BLaER1 (cell line): Measurements from ENCODE around the gene SMIM20.
"Not testable (repeated sequence)": the region's sequence is repeated elsewhere in the genome, so short reads cannot be mapped to it uniquely, and the experiment has no call there.

Source experiments
- H3K27ac ChIP-seq: shearing (Covaris generic); formaldehyde crosslinking; 2 replicates; pipeline ENCODE4 v1.8.1; 2022
- H3K27me3 ChIP-seq: shearing (Covaris generic); formaldehyde crosslinking; 2 replicates; pipeline ENCODE4 v1.8.1; 2022
- H3K36me3 ChIP-seq: shearing (Covaris generic); formaldehyde crosslinking; 2 replicates; pipeline ENCODE4 v1.8.1; 2022
- H3K4me1 ChIP-seq: shearing (Covaris generic); formaldehyde crosslinking; 2 replicates; pipeline ENCODE4 v1.8.1; 2022
- H3K4me2 ChIP-seq: shearing (Covaris generic); formaldehyde crosslinking; 2 replicates; pipeline ENCODE4 v1.8.1; 2022
- H3K4me3 ChIP-seq: shearing (Covaris generic); formaldehyde crosslinking; 2 replicates; pipeline ENCODE4 v1.8.1; 2022
- H3K9ac ChIP-seq: shearing (Covaris generic); formaldehyde crosslinking; 2 replicates; pipeline ENCODE4 v1.8.1; 2022
- H3K9me3 ChIP-seq: shearing (Covaris generic); formaldehyde crosslinking; 2 replicates; pipeline ENCODE4 v1.8.1; 2022
- H4K20me1 ChIP-seq: shearing (Covaris generic); formaldehyde crosslinking; 2 replicates; pipeline ENCODE4 v1.8.1; 2022
- Cebpa-rat ChIP-seq: shearing (Covaris generic); IDR thresholded peaks from 2 replicates; pipeline ENCODE4 v1.8.1; 2022

SMIM20 gene

DNA sequence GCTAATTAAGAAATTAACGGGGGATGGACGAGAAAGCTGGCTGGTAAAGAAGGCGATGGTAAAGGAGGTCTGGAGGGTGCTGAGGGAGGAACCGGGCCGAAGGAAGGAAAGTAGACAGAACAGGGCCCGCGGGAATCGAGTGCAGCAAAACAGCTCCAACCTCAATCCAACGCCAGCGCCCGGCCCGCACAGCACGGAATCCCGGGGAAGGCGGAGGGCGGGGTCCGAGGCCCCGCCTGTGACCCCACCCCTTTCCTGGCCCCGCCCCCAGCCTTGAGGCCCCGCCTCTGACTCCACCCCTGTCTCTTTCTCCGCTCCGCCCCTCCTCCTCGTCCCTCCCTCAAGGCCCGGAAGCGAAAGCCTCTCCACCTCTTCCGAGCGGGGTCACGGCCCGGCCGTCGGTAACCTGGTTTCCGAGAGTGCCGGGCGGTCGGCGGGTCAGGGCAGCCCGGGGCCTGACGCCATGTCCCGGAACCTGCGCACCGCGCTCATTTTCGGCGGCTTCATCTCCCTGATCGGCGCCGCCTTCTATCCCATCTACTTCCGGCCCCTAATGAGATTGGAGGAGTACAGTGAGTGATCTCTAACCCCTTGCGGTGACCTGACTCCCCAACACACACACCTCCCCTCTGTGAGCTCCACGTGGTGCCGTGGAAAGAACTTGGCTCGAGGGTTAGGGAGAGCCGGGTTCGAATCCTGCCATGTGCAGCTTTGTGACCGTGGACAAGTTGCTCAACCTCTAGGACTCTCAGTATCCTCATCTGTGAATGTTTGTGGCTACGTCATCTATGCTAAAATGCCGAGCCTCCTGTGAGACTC, at the start of gene SMIM20:
Gene SMIM20, plus strand, starts transcription at position 370 of the 819 bp plus-strand sequence. Its CDS starts 94 bp downstream, at position 464.
- Histone ChIP-seq H3K4me2 (peak within 1 kb of the TSS; percentile 83), H3K27me3 (peaks cover 13% of the 10 kb centered on the region), H3K9ac (peak within 1 kb of the TSS; percentile 84), H3K27ac (peak within 1 kb of the TSS; percentile 87), H3K4me1 (peaks cover 18% of the 10 kb centered on the region), H4K20me1 (no peaks in the 10 kb centered on the region), H3K36me3 (peaks cover 4% of the 10 kb centered on the region; the same call in 1 of the 2 replicates), H3K4me3 (peak within 1 kb of the TSS; percentile 78), H3K9me3 (no peaks in the 10 kb centered on the region)
- no peak for TF ChIP-seq Cebpa-rat

- Histone ChIP-seq H4K20me1 (no peaks in the 10 kb centered on the region), H3K36me3 (no peaks in the 10 kb centered on the region), H3K9ac (no peak overlapping the region), H3K4me3 (no peak overlapping the region), H3K4me1 (peaks cover 79% of the 10 kb centered on the region), H3K27me3 (peaks cover 34% of the 10 kb centered on the region; the same call in 1 of the 2 replicates), H3K4me2 (peak overlapping the region; percentile 67; the same call in 1 of the 2 replicates), H3K27ac (no peak overlapping the region), H3K9me3 (peaks cover 19% of the 10 kb centered on the region)
- no peak for TF ChIP-seq Cebpa-rat
These were observed 48.4 kb upstream of the SMIM20 start for GRCh38 chr4:25865586-25865985.

- not testable (repeated sequence) for H3K27ac ChIP-seq, H3K9ac ChIP-seq, H3K4me3 ChIP-seq, H3K36me3 ChIP-seq, H4K20me1 ChIP-seq
- Histone ChIP-seq H3K4me2 (peak overlapping the region; percentile 67), H3K27me3 (peaks cover 26% of the 10 kb centered on the region; the same call in 1 of the 2 replicates), H3K9me3 (peaks cover 26% of the 10 kb centered on the region), H3K4me1 (peaks cover 79% of the 10 kb centered on the region)
These were observed 47.6 kb upstream of the SMIM20 start for GRCh38 chr4:25866401-25866800.

GRCh38 chr4:25867781-25868294, 46.2 kb upstream of the SMIM20 start:
- H3K9ac ChIP-seq: no peak overlapping the region

GRCh38 chr4:25870081-25870480, 43.9 kb upstream of the SMIM20 start:
- Histone ChIP-seq H3K27ac (no peak overlapping the region), H3K4me1 (peaks cover 75% of the 10 kb centered on the region), H3K9ac (no peak overlapping the region), H3K4me2 (peak overlapping the region; percentile 47), H3K4me3 (no peak overlapping the region; the same call in 1 of the 2 replicates), H3K9me3 (peaks cover 38% of the 10 kb centered on the region), H3K27me3 (no peaks in the 10 kb centered on the region), H4K20me1 (no peaks in the 10 kb centered on the region), H3K36me3 (no peaks in the 10 kb centered on the region)
- TF ChIP-seq Cebpa-rat: no peak

More at GRCh38 chr4:25867781-25868294, 46.2 kb upstream of the SMIM20 start:
- Histone ChIP-seq H3K36me3 (no peaks in the 10 kb centered on the region), H3K27ac (peak overlapping the region; percentile 12; the same call in 1 of the 2 replicates), H3K4me2 (peak overlapping the region; percentile 67), H3K9me3 (peaks cover 38% of the 10 kb centered on the region), H3K4me3 (no peak overlapping the region), H3K4me1 (peaks cover 81% of the 10 kb centered on the region), H3K27me3 (peaks cover 13% of the 10 kb centered on the region; the same call in 1 of the 2 replicates), H4K20me1 (no peaks in the 10 kb centered on the region)
- no peak for TF ChIP-seq Cebpa-rat

DNA sequence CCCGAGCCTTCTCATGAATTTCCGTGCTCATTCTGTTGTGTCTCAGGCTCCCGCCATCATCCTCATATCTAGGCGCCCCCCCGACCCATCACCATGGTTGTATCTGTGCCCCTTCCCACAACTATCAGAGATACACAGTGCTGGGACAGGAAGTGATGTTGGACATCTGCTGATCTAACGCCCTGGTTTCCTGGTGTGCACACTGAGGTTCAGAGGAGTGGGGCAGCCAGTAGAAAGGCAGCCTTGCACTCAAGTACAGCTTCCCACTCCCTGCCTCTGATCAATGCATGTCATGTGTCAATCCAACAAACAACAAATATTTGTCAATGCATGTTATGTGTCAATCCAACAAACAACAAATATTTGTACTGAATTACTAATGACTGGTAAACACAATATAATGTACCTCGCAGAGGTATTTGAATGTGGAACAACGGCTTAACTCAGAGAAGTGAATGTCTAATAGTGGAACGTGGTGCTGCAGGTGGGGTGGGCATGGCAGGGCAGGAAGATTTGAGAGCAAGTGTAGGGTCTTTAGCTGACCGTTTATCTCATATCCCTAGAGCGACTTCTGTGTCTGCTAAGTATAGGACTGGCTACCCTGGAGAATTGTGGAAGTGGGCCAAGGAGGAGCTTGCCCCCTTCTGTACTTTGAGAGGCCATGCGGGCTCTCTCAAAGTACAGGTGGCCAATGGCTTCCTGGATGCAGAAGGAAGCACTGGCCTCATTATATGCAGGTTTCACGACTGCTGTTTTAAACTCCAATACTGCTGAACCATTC, 41.0 kb upstream of the SMIM20 start:
- Histone ChIP-seq H3K4me1 (peaks cover 52% of the 10 kb centered on the region), H3K9me3 (peaks cover 38% of the 10 kb centered on the region), H3K27me3 (no peaks in the 10 kb centered on the region), H4K20me1 (no peaks in the 10 kb centered on the region), H3K36me3 (no peaks in the 10 kb centered on the region), H3K4me2 (peak overlapping the region; percentile 52), H3K27ac (no peak overlapping the region), H3K4me3 (no peak overlapping the region), H3K9ac (no peak overlapping the region)
- TF ChIP-seq Cebpa-rat: no peak

DNA sequence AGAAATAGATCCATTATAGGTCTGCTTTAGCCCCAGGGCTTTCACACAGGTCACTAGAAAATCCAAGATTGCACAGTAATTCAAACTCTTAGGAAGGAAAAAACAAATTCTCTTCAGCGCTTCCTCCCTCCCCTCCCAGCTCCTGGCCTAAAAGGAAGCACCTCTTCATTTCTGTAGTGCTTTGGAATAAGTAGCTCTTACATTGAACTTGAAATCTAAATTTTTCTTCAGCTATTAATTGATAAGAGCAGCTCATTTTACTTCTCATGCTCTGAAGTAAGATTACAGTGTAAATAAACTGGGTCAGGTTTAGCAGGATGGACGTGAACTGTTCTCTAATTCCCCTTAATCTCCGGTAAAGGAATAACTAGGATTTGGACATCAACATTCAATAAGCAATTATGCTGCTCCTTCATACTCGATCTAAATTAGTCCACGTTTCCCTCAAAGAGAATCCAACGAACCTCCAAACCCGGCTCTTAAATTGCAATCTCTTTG, 40.3 kb upstream of the SMIM20 start:
- Histone ChIP-seq H3K9ac (no peak overlapping the region), H3K4me2 (peak overlapping the region; percentile 52; the same call in 1 of the 2 replicates), H3K4me3 (no peak overlapping the region), H3K27me3 (no peaks in the 10 kb centered on the region), H3K27ac (no peak overlapping the region), H3K4me1 (peaks cover 49% of the 10 kb centered on the region), H3K9me3 (peaks cover 35% of the 10 kb centered on the region), H4K20me1 (no peaks in the 10 kb centered on the region), H3K36me3 (no peaks in the 10 kb centered on the region)
- no peak for TF ChIP-seq Cebpa-rat

DNA sequence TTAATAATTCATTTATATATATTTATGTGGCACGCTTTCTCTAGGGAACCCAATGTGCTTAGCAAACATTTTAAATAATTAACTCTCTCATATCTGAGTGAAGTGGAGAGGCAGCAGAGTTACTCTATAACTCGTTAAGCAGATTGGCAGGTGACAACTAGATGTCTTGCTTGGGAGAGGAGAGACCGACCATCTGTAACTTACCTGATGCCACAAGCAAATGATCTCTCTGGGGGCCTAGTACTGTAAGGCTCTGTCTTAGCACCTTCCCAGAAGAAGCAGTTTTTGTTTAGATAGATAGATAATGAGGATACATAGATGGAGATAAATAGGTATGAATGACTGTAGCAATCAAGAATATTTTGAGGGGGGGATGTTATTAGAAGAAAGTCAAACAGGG, 39.4 kb upstream of the SMIM20 start:
- H3K27ac ChIP-seq: no peak overlapping the region
- H3K4me3 ChIP-seq: no peak overlapping the region
- no peaks in the 10 kb centered on the region for H4K20me1 ChIP-seq
- no peaks in the 10 kb centered on the region for H3K27me3 ChIP-seq
- peaks cover 26% of the 10 kb centered on the region for H3K9me3 ChIP-seq
- no peak overlapping the region for H3K9ac ChIP-seq
- no peaks in the 10 kb centered on the region for H3K36me3 ChIP-seq
- no peak for TF ChIP-seq Cebpa-rat
- peaks cover 44% of the 10 kb centered on the region for H3K4me1 ChIP-seq
- H3K4me2 ChIP-seq: no peak overlapping the region

- H3K9me3 ChIP-seq: peaks cover 20% of the 10 kb centered on the region
- H3K27me3 ChIP-seq: no peaks in the 10 kb centered on the region
- H3K4me3 ChIP-seq: no peak overlapping the region
- no peak overlapping the region for H3K9ac ChIP-seq
- no peaks in the 10 kb centered on the region for H4K20me1 ChIP-seq
- H3K4me1 ChIP-seq: peaks cover 41% of the 10 kb centered on the region
- peak overlapping the region; percentile 32; the same call in 1 of the 2 replicates for H3K4me2 ChIP-seq
- H3K36me3 ChIP-seq: no peaks in the 10 kb centered on the region
- H3K27ac ChIP-seq: no peak overlapping the region
- TF ChIP-seq Cebpa-rat: no peak
These were observed 38.7 kb upstream of the SMIM20 start for GRCh38 chr4:25875281-25875745.
